ENCODE results near the gene KRT37.
"Not testable (repeated sequence)": the region's sequence is repeated elsewhere in the genome, so short reads cannot be mapped to it uniquely, and the experiment has no call there.

The KRT37 gene

GRCh38 chr17:41434005-41434404 is 9.6 kb upstream of the KRT37 start:
- no peak for DNase-seq

- no peak for DNase-seq
Measured at GRCh38 chr17:41433586-41433985, 9.2 kb upstream of the KRT37 start.

- not testable (repeated sequence) for DNase-seq
Measured at GRCh38 chr17:41430376-41430775, 6.0 kb upstream of the KRT37 start.

DNA sequence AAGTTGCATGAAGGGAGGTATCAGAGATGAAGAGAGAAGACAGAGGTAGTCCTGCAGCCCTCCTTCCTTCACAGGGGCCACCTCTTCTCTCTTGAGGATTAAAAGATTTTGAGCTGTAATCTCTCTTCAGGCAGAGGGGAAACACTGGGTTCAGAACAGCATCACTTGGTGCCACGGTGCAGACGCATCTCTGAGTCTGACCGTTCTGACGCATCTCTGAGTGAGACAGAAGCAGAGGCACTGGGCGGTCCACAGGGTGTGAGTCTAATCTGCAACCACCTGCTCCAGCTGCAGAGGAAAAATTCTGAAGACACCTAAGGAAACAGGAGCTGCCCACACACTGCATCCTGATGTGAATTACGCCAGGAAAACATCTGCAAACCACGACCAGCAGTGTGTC is 5.3 kb upstream of the KRT37 start:
- no peak for DNase-seq

DNA sequence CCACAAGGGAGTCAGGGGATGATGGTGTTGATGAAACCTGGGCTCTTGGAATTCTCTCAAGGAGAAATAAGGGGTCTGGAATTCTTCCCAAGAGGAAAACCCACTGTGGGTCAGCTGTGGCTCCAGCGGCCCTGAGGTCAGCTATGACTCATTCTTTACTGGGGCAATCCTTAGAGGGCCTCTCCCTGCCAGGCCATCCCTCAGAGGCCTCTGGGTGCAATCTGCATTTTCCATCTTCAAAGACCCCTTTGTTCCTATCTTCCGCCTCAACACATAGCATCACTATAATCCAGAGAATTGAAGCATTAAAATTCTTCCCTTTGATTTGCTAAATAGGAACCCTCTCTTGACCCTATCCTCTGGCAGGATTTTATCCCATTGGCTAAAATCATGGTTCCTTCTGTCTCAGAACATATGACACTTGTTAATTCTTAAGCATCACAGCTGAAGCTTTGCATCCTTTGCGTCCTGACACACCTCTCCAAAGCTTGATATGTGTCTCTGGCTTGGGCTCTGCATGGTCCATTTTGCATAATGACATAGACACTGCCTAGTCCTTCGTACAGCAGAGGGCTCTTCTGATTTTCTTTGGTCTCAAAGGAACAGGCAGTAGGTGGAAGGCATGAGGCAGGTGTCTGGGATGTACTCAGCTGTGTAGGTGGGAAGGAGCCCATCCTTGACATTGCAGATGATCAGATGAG is 4.4 kb upstream of the KRT37 start:
- DNase-seq: no peak

- DNase-seq: not testable (repeated sequence)
Measured at GRCh38 chr17:41422586-41422985, 1.8 kb downstream of the KRT37 start.

GRCh38 chr17:41421617-41422016 is 2.8 kb downstream of the KRT37 start:
- no peak for DNase-seq

DNA sequence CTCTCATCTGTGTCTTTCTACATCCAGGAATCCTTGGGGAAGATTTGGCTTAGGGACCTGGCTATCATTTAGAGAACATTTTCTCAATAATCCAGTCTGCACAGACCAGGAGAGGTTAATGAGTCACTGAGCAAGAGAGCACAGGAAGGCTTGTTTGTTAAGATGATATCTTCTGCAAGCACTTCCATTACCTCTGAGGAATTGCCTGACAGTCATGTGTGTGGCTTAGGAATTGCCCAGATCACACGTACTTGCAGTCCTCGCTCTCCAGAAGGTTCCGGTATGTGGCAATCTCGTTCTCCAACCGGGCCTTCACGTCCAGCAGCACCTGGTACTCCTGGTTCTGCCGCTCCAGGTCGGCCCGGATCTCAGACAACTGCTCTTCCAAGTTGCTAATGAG is 3.3 kb downstream of the KRT37 start:
- no peak for DNase-seq

DNA sequence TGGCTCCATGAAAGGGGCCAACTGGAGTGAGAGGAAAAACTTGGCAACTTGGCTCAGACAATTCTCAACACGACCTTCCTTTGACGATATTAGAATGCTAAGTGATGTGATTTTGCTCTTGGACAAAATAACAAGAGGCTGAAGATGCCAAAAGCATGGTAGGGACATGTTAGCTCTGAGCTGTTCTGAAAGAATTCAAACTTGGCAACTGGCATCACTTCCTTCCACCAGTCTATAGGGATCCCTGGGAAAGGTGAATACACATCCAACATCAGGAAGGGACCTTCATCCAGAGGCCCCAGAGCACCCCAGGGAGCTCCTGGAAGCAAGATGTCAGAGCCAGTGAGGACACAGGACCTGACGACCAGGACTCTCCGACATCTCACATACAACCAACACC is 4.3 kb downstream of the KRT37 start:
- no peak for DNase-seq

- DNase-seq: no peak
Measured at GRCh38 chr17:41419716-41420115, 4.7 kb downstream of the KRT37 start.

GRCh38 chr17:41418116-41418860 is 6.1 kb downstream of the KRT37 start:
- no peak for DNase-seq

- no peak for DNase-seq
Measured at GRCh38 chr17:41417576-41418015, 6.8 kb downstream of the KRT37 start.

DNA sequence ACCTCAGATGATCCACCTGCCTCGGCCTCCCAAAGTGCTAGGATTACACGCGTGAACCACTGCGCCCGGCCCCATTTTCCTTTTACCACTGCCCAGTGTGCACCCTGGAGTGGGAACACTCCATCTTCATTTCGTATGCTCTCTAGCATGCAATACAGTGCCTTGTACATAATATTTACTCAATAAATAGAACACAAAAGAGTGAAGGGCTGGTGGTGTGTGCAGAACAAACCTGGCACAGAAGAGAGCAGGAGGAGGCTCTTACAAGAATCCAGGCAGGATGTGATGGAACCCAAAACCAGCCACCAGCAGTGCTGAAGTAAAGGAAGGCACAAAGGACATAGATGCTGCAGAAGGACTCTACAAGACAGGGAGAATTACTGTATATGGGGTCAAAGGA is 7.3 kb downstream of the KRT37 start:
- DNase-seq: no peak

DNA sequence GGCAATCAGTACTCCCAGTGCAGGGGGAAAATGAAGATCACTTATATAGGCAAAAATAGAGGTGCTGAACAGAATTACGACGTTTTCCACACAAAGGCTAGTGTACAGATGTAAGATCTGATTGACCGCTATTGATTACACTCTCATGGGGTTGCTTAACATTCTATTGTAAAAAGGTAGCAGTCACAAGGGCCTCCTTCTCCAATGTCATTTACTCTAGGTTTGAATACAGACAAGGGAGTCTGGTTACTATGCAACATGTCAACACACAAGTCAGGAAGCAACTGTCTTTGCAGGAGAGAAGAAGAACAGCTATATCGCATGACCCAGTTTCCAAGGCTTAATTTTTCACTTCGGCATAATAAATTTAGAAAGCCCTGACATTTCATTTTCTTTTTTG is 7.9 kb downstream of the KRT37 start:
- DNase-seq: no peak

- no peak for DNase-seq
Measured at GRCh38 chr17:41415833-41416335, 8.5 kb downstream of the KRT37 start.

DNA sequence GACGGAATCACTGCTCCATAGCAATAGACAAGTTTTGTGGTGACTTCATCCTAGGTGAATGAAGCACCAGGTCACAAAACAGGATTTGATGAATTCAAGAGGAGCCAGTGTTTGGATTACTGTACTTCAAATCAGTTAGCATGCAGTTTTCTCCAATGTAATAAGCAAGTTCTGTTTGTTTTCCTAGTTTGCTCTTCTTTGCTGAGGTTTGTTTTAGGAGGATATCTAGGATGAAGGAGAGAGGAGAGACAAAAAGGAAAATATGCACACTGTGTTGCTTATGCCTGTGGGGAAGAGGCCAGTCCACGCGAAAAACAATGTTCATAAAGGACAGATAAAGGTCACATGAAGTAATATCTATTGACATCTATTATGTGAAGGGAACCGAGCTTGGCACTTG is 9.0 kb downstream of the KRT37 start:
- DNase-seq: no peak

DNA sequence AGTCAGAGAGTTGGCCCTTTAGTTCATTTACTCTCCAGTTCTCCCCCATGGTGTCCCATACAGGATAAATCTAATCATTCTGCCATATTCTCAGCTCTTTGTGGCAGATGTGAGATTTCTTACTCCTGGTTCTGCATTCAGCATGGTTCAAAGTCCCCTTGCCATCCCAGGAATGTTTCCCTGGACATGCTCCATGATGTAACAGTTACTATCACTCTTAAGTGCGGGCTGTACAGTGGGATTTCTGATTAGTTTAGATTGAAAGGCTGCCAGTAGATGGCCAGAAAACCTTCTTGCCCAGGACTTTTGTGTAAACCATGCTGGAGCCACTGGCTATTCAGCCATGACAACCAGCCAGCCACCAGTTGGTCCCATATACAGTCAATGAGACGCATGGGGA is 10.4 kb downstream of the KRT37 start:
- DNase-seq: no peak

DNA sequence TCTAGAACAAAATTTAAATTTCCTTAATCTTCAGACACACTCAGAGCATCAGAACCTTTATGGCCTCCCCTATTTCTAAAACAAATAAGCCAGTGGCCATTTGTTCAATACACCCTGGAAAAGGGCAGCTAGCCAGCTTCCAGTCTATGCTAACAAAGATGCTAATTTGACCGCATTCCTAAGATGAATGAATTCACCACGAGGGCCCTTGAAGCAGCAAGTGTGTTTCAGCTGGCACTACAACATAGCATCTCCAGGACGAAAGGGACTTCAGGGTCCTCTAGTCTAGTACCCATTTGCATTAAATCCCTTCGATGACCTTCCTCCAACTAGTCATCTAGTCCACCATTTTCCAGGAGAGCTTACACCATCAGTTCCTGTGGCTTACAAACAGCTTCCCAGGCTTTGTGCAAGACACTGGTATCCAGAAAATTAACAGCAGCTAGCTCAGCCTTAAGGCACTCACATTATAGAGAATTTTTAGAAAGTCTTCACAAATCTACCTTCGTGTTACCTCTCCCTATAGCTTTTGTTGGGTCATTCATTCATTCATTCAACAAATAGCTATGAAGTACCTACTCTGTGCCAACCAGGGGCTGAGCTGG is 10.9 kb downstream of the KRT37 start:
- no peak for DNase-seq

- DNase-seq: no peak
Measured at GRCh38 chr17:41411072-41411840, 13.1 kb downstream of the KRT37 start.

GRCh38 chr17:41407226-41407625 is 17.2 kb downstream of the KRT37 start:
- no peak for DNase-seq

- no peak for DNase-seq
Measured at GRCh38 chr17:41406205-41406604, 18.2 kb downstream of the KRT37 start.

GRCh38 chr17:41404024-41404671 is 20.2 kb downstream of the KRT37 start:
- no peak for DNase-seq

Measured in activated T-cell treated with anti-CD3 and anti-CD28 coated beads, Interleukin-2, amount 50 U/mL, for 1 hour (primary cell).